A549 (cell line): Measurements from ENCODE around the gene SLC6A20. TPM values are rescaled to one million over a fixed set of nuclear protein-coding genes. Genes with fewer than 3 reads are reported as not detected.

ENCODE experiments used
- ATAC-seq, 2 experiments: fragments of 200-7000 bp in 1 of 2; fragments of >200 bp in 1 of 2; cut with Nextera tagmentation in 1 of 2; cut with Tn5 transposase in 1 of 2; 3 replicates each; pipeline versions ENCODE4 v1.8.0 to v1.9.1; 2018 to 2020; ENCODE audit warnings: mild to moderate bottlenecking in 1 of 2, moderate library complexity in 1 of 2
- CTCF ChIA-PET: fragments of 300-600 bp; sonication (Branson Sonifier 250); formaldehyde crosslinking; extraction: SDS; loops from one replicate; lab custom pipeline; 2021; ENCODE audit warnings: antibody characterized with exemption, inconsistent platforms; lab: Yijun Ruan, JAX
- POLR2A ChIA-PET: fragments of 350-600 bp; formaldehyde crosslinking; extraction: SDS; loops from one replicate; lab custom pipeline; 2021; ENCODE audit warnings: antibody characterized with exemption, inconsistent platforms; lab: Yijun Ruan, JAX
- DNase-seq, 2 experiments: peaks; one replicate each; pipeline versions ENCODE4 v3.0.0 to v3.0.0-alpha.2; 2011 to 2016; ENCODE audit warnings: low read depth in 1 of 2, low spot score in 1 of 2
- FAIRE-seq: peaks from 2 replicates; lab custom pipeline; 2011; peaks lifted over from hg19 to GRCh38; lab: Jason Lieb, UNC
- H3K27ac ChIP-seq, 2 experiments: fragments of >200 bp; sonication (Bioruptor Twin); formaldehyde crosslinking; 3 replicates each; pipeline ENCODE4 v1.5.1; 2016 to 2017
- H3K4me1 ChIP-seq: fragments of >200 bp; sonication (Bioruptor Twin); formaldehyde crosslinking; 3 replicates; pipeline ENCODE4 v1.6.1; 2016
- H3K4me2 ChIP-seq: fragments of >200 bp; sonication (Bioruptor Twin); formaldehyde crosslinking; 3 replicates; pipeline ENCODE4 v1.6.1; 2016
- H3K4me3 ChIP-seq: fragments of >200 bp; sonication (Bioruptor Twin); formaldehyde crosslinking; 3 replicates; pipeline ENCODE4 v1.5.1; 2016
- H3K9me3 ChIP-seq: fragments of >200 bp; sonication (Bioruptor Twin); formaldehyde crosslinking; 3 replicates; pipeline ENCODE4 v1.6.1; 2016
- EHMT2 ChIP-seq: fragments of 200-600 bp; sonication (generic); IDR thresholded peaks from 2 replicates; pipeline ENCODE4 v1.6.1; 2016; ENCODE audit warnings: antibody characterized with exemption, low read depth, mild to moderate bottlenecking, moderate library complexity
- ELK1 ChIP-seq: fragments of 150-350 bp; IDR thresholded peaks from 2 replicates; pipeline ENCODE4 v1.6.1; 2014; ENCODE audit warnings: low read depth, mild to moderate bottlenecking, low read length
- FOSB ChIP-seq: fragments of 250-450 bp; sonication (Bioruptor Pico); IDR thresholded peaks from 2 replicates; pipeline ENCODE4 v1.5.0; 2020; ENCODE audit warnings: mild to moderate bottlenecking, moderate library complexity
- FOSL2 ChIP-seq, 2 experiments: fragments of 450-650 bp in 1 of 2; fragments of >200 bp in 1 of 2; sonication (Bioruptor Twin) in 1 of 2; formaldehyde crosslinking; IDR thresholded peaks; 2 replicates each; pipeline versions ENCODE4 v1.5.0 to v1.6.1; 2016 to 2020; ENCODE audit warnings: mild to moderate bottlenecking in 1 of 2, moderate library complexity in 1 of 2
- FOXS1 ChIP-seq: fragments of 250-450 bp; sonication (Bioruptor Pico); IDR thresholded peaks from 2 replicates; pipeline ENCODE4 v1.5.0; 2020; ENCODE audit warnings: mild to moderate bottlenecking, moderate library complexity
- HDAC2 ChIP-seq: fragments of 200-600 bp; sonication (generic); IDR thresholded peaks from 2 replicates; pipeline ENCODE4 v1.6.1; 2016
- HMGXB4 ChIP-seq: fragments of 250-450 bp; sonication (Bioruptor Pico); IDR thresholded peaks from 2 replicates; pipeline ENCODE4 v1.5.0; 2021; ENCODE audit warnings: mild to moderate bottlenecking, moderate library complexity, borderline replicate concordance
- JUN ChIP-seq, 2 experiments: fragments of >200 bp; sonication (Bioruptor Twin); formaldehyde crosslinking; IDR thresholded peaks; 2 replicates in 1 of 2; 3 replicates in 1 of 2; pipeline ENCODE4 v1.6.1; 2016 to 2017
- JUNB ChIP-seq: fragments of >200 bp; sonication (Bioruptor Twin); formaldehyde crosslinking; IDR thresholded peaks from 2 replicates; pipeline ENCODE4 v1.6.1; 2016
- NPAS2 ChIP-seq: fragments of 250-450 bp; sonication (Bioruptor Pico); IDR thresholded peaks from 2 replicates; pipeline ENCODE4 v1.8.0; 2022; ENCODE audit warnings: mild to moderate bottlenecking, moderate library complexity, borderline replicate concordance
- PBX3 ChIP-seq: IDR thresholded peaks from 2 replicates; pipeline ENCODE4 v1.6.1; 2012
- POLR2A ChIP-seq: IDR thresholded peaks from 2 replicates; pipeline ENCODE4 v1.6.1; 2012; ENCODE audit warnings: mild to moderate bottlenecking, low read length
- REST ChIP-seq: fragments of 200-600 bp; sonication (generic); IDR thresholded peaks from 2 replicates; pipeline ENCODE4 v1.6.1; 2016; ENCODE audit warnings: antibody characterized with exemption, mild to moderate bottlenecking, moderate library complexity
- ZC3H11A ChIP-seq: fragments of 450-650 bp; IDR thresholded peaks from 2 replicates; pipeline ENCODE4 v1.6.1; 2014; ENCODE audit warnings: antibody characterized with exemption, mild to moderate bottlenecking
- ZFP36 ChIP-seq: fragments of 450-650 bp; IDR thresholded peaks from 2 replicates; pipeline ENCODE4 v1.6.1; 2014; ENCODE audit warnings: borderline replicate concordance; ENCODE audit not compliant: partially characterized antibody
- WGBS: methylation state at CpG from one replicate; pipeline ENCODE4 v1.1.6; 2017; ENCODE audit errors: missing lambda C conversion rate; 5-methylcytosine and 5-hydroxymethylcytosine counted together
- polyA plus RNA-seq, 4 experiments: library from polyadenylated mRNA; depleted of rRNA in 3 of 4; stranded (reverse); fragments of >200 nt; fragmentation: RNase III in 1 of 4; extraction: RNeasy Plus Mini Kit Qiagen cat#74134 plus additional on column Dnase treatment in 1 of 4; gene quantifications; 2 replicates in 3 of 4; 3 replicates in 1 of 4; pipeline ENCODE4 v1.2.3, GENCODE V29; 2011 to 2017

Gene SLC6A20
- polyA plus RNA-seq, 2 of the 4 experiments (the other 2 are of a cell fraction), result not detected

GRCh38 chr3:45814322-45814721 is 18.0 kb upstream of the SLC6A20 start:
- no peak overlapping the region for H3K4me2 ChIP-seq
- no peak for FAIRE-seq
- no peak for ATAC-seq
- TF ChIP-seq ELK1 (no peak), REST (no peak), FOSB (CRISPR knock-in tag) (no peak), HDAC2 (no peak), HMGXB4 (CRISPR knock-in tag) (no peak), POLR2A (no peak), EHMT2 (no peak), FOXS1 (CRISPR knock-in tag) (no peak), JUNB (no peak), ZC3H11A (no peak), ZFP36 (no peak), NPAS2 (CRISPR knock-in tag) (no peak), JUN (IDR thresholded peaks at IDR 0.05) (no peak)
- peaks cover 15% of the 10 kb centered on the region; the same call in 2 of the 3 replicates for H3K9me3 ChIP-seq
- no peak for DNase-seq
- ChIA-PET CTCF (interaction anchor here (0.9 kb wide), 1 partner anchor 13 kb away, joined by 3 read pairs; no protein-coding TSS in a partner anchor), POLR2A (no interaction called here)
- H3K4me3 ChIP-seq, result no peak overlapping the region
- H3K4me1 ChIP-seq, result peaks cover 19% of the 10 kb centered on the region
- 83% methylated on average over 4 of the region's 4 CpGs for WGBS
- no peak overlapping the region for H3K27ac ChIP-seq

- TF ChIP-seq ZFP36 (no peak), PBX3 (no peak), FOSL2 (IDR thresholded peaks at IDR 0.05) (no peak), FOSL2 (CRISPR knock-in tag; IDR thresholded peaks at IDR 0.05) (no peak)
- Histone ChIP-seq H3K27ac (no peak overlapping the region), H3K4me1 (no peaks in the 10 kb centered on the region), H3K4me3 (no peak overlapping the region), H3K9me3 (no peaks in the 10 kb centered on the region), H3K4me2 (no peak overlapping the region)
- WGBS, result 67% methylated on average over 10 of the region's 10 CpGs
- no peak for DNase-seq
- POLR2A ChIA-PET, result no interaction called here
- FAIRE-seq, result no peak
- no peak for ATAC-seq
- CTCF ChIA-PET, result interaction anchor here (1.9 kb wide), 1 partner anchor 47 kb away, joined by 4 read pairs; no protein-coding TSS in a partner anchor
Observed at GRCh38 chr3:45807681-45808540, 11.6 kb upstream of the SLC6A20 start.
